ENCODE measurements around the gene SAMD7.

Gene SAMD7

DNA sequence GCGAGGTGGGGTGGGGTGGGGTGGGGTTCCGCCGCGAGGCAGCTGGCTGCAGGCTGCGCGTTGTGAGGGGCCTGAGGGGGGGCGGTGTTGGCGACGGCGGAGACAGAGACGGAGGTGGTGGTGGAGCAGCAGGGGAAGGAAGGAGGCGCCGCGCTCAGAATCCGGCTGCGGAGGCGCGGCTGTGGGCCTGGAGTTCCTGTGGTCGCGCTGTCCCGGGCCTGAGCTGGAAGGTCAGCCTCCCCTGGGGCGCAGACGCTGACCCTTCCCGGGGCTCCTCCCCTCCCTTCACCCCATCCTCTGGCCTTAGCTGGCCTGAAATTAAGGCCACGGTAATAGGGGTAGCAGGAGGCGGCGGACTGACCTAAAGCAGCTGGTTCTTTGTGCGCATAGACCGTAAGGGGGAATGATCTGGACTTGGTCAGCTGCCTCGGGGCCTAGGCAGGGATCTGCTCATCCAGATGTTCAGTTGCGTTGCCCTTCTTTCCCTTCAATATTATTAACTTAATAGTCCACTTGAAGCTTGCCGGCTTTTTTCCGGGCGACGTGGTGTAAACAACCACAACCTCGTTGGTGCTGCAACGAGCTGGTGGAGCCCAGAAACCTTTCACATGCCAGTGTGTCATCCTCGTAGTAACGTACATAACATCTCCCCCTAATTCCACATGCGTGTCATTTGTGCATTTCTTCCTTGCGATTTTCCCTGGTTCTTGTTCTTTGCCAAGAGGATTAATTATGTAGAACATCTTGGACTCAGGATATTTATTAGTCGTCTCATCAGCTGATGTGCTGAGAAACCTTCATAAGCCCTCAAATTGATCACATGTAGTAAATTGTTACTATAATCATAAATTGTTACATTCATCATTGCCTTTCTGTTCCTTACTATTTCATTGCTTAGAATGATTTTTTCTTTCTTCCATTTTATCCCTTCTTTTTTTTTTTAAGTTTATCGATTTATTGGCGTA is 55.9 kb downstream of the SAMD7 start:
- DNase-seq: peak; percentile 72

GRCh38 chr3:169968224-169968885 is 57.0 kb downstream of the SAMD7 start:
- no peak for DNase-seq

- no peak for DNase-seq
These were observed 58.1 kb downstream of the SAMD7 start for GRCh38 chr3:169969174-169970095.

DNA sequence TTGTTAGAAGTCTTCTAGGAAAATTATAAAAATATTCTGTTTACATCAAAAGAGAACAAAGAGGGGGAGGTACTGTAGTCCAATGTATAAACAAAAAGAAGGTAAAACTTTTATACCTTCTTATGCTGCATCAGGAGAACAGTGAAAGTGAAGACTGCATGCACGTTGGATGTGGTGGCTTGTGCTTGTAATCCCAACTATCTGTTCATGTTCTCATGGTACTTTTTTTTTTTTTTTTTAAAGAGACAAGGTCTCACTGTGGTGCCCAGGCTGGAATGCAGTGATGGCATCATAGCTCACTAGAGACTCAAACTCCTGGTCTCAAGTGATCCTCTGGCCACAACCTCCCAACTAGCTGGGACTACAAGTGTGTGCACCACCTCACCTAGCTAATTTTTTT is 59.5 kb downstream of the SAMD7 start:
- DNase-seq: no peak

DNA sequence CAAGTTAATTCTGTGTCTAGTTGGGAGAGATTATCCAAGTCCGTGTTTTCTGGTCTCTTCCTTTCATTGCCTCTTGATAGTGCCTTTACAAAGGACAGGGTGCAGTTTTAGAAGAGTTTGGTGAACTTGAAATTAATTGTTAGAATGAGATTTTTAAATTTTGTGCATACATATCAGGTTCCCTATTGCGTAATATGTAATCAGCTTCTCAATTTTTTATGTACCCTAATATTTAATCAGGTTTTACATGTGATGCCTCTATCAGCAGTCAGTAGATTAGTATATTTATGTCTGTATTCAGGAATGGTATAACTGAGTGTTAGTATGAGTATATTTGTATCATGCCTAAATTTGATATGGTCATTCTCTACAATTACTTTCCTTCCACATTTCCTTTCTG is 60.1 kb downstream of the SAMD7 start:
- no peak for DNase-seq

- no peak for DNase-seq
These were observed 68.7 kb downstream of the SAMD7 start for GRCh38 chr3:169980055-169980454.

GRCh38 chr3:169984292-169984691 is 72.9 kb downstream of the SAMD7 start:
- no peak for DNase-seq
